ENCODE results near the gene ZNF280B. TPM values are rescaled to one million over a fixed set of nuclear protein-coding genes. Genes with fewer than 3 reads are reported as not detected.
"Not testable (repeated sequence)": the region's sequence is repeated elsewhere in the genome, so short reads cannot be mapped to it uniquely, and the experiment has no call there.

The ZNF280B gene
- total RNA-seq, 3 donors from 2014 or later (not counting 1 experiment from before 2014, with no cell fraction given) = 0.99 to 1.8 (median 1.6) TPM

- no peak overlapping the region for H3K4me3 Mint-ChIP-seq
- Histone ChIP-seq H3K36me3 (ENCODE audit: control insufficient read depth, insufficient read depth, low read length) (no peaks in the 10 kb centered on the region), H3K27me3 (ENCODE audit: control insufficient read depth, insufficient read depth, low read length) (no peaks in the 10 kb centered on the region), H3K27ac (ENCODE audit: low read length) (no peak overlapping the region), H3K9me3 (ENCODE audit: control insufficient read depth, insufficient read depth, low read length) (no peaks in the 10 kb centered on the region), H3K4me3 (ENCODE audit: low read length) (no peak overlapping the region), H3K4me1 (ENCODE audit: control insufficient read depth, insufficient read depth, low read length) (no peaks in the 10 kb centered on the region)
- no peaks in the 10 kb centered on the region for H3K36me3 Mint-ChIP-seq
- no peak for DNase-seq
- intact Hi-C loops (cut with micrococcal nuclease) = no loop called here
- no peak overlapping the region for H3K27ac Mint-ChIP-seq
- TF ChIP-seq CTCF (IDR thresholded peaks at IDR 0.05) = no peak
- ATAC-seq = no peak
- no peaks in the 10 kb centered on the region for H3K9me3 Mint-ChIP-seq
- H3K27me3 Mint-ChIP-seq (ENCODE audit: low read depth in 2 of 2) = peaks cover 24 to 51% of the 10 kb centered on the region in 2 donors
- H3K4me1 Mint-ChIP-seq = no peaks in the 10 kb centered on the region
- WGBS (ENCODE audit: insufficient coverage) = 78% methylated on average over 5 of the region's 7 CpGs
Observed at GRCh38 chr22:22442928-22443709, 65.4 kb downstream of the ZNF280B start.

- H3K9me3 Mint-ChIP-seq; H3K4me1 ChIP-seq (ENCODE audit: control insufficient read depth, insufficient read depth, low read length); H3K27ac Mint-ChIP-seq; H3K27me3 ChIP-seq (ENCODE audit: control insufficient read depth, insufficient read depth, low read length); ATAC-seq; H3K9me3 ChIP-seq (ENCODE audit: control insufficient read depth, insufficient read depth, low read length); H3K36me3 Mint-ChIP-seq; H3K36me3 ChIP-seq (ENCODE audit: control insufficient read depth, insufficient read depth, low read length); H3K27ac ChIP-seq (ENCODE audit: low read length); H3K4me3 Mint-ChIP-seq; H3K4me1 Mint-ChIP-seq; H3K4me3 ChIP-seq (ENCODE audit: low read length); DNase-seq; intact Hi-C loops (cut with micrococcal nuclease): not testable (repeated sequence)
- H3K27me3 Mint-ChIP-seq (ENCODE audit: low read depth in 2 of 2) = peaks cover 26 to 58% of the 10 kb centered on the region in 2 donors
- 92% methylated on average over 26 of the region's 28 CpGs for WGBS (ENCODE audit: insufficient coverage)
Observed at GRCh38 chr22:22441626-22442025, 66.9 kb downstream of the ZNF280B start.

GRCh38 chr22:22440188-22440587 is 68.4 kb downstream of the ZNF280B start:
- no CpG with 5 or more reads among the region's 1 CpG for WGBS (ENCODE audit: insufficient coverage)
- peaks cover 30 to 64% of the 10 kb centered on the region in 2 donors for H3K27me3 Mint-ChIP-seq (ENCODE audit: low read depth in 2 of 2)

More at GRCh38 chr22:22440188-22440587, 68.4 kb downstream of the ZNF280B start:
- DNase-seq (no peak), ATAC-seq (no peak)
- Histone ChIP-seq H3K36me3 (ENCODE audit: control insufficient read depth, insufficient read depth, low read length) (no peaks in the 10 kb centered on the region), H3K9me3 (ENCODE audit: control insufficient read depth, insufficient read depth, low read length) (no peaks in the 10 kb centered on the region), H3K27ac (ENCODE audit: low read length) (no peak overlapping the region), H3K27me3 (ENCODE audit: control insufficient read depth, insufficient read depth, low read length) (no peaks in the 10 kb centered on the region), H3K4me1 (ENCODE audit: control insufficient read depth, insufficient read depth, low read length) (no peaks in the 10 kb centered on the region), H3K4me3 (ENCODE audit: low read length) (no peak overlapping the region)
- Mint-ChIP-seq H3K9me3 (no peaks in the 10 kb centered on the region), H3K36me3 (no peaks in the 10 kb centered on the region), H3K4me3 (no peak overlapping the region), H3K4me1 (no peaks in the 10 kb centered on the region), H3K27ac (no peak overlapping the region)
- intact Hi-C loops (cut with micrococcal nuclease) = no loop called here
- TF ChIP-seq CTCF (IDR thresholded peaks at IDR 0.05) = no peak

Other genes with a start within 250 kb of the ZNF280B start
- gene ZNF280A, start 11.5 kb upstream of the ZNF280B start, total RNA-seq = not detected
- not detected for gene PRAME, start 50.5 kb upstream of the ZNF280B start, total RNA-seq
- gene GGTLC2, start 135.9 kb upstream of the ZNF280B start, total RNA-seq = not detected

All from natural killer cell (primary cell).